WTC11 (cell line): ENCODE results near the gene GBF1. TPM values are rescaled to one million over a fixed set of nuclear protein-coding genes. Genes with fewer than 3 reads are reported as not detected.

ENCODE experiments used
- ATAC-seq: fragments of 200-7000 bp; cut with Tn5 transposase; 2 replicates; pipeline ENCODE4 v1.10.0; 2021; ENCODE audit warnings: mild to moderate bottlenecking, moderate library complexity
- CTCF ChIA-PET: fragments of 300-600 bp; sonication (Branson Sonifier 250); formaldehyde crosslinking; loops from one replicate; lab custom pipeline; 2021; ENCODE audit warnings: antibody characterized with exemption; lab: Charles Lee
- POLR2A ChIA-PET: fragments of 350-600 bp; sonication (Branson Sonifier 250); formaldehyde crosslinking; loops from one replicate; lab custom pipeline; 2021; ENCODE audit warnings: antibody characterized with exemption; lab: Charles Lee
- DNase-seq: peaks from one replicate; pipeline ENCODE4 v3.0.0; 2021; ENCODE audit warnings: low spot score
- H3K27ac Mint-ChIP-seq: 2 replicates; pipeline ENCODE4 v1.8.0; 2021; ENCODE audit warnings: mixed read lengths
- H3K27me3 Mint-ChIP-seq: 2 replicates; pipeline ENCODE4 v1.8.0; 2021; ENCODE audit warnings: low read depth, mild to moderate bottlenecking, moderate library complexity, mixed read lengths
- H3K36me3 Mint-ChIP-seq: 2 replicates; pipeline ENCODE4 v1.8.0; 2021; ENCODE audit warnings: mixed read lengths
- H3K4me1 Mint-ChIP-seq: 2 replicates; pipeline ENCODE4 v1.8.0; 2022; ENCODE audit warnings: mixed read lengths
- H3K4me3 Mint-ChIP-seq: 2 replicates; pipeline ENCODE4 v1.8.0; 2021; ENCODE audit warnings: mild to moderate bottlenecking, moderate library complexity, mixed read lengths
- H3K9me3 Mint-ChIP-seq: 2 replicates; pipeline ENCODE4 v1.8.0; 2021; ENCODE audit warnings: mixed read lengths
- AR ChIP-seq: fragments of 250-450 bp; sonication (Bioruptor Pico); IDR thresholded peaks from 2 replicates; pipeline ENCODE4 v1.9.0; 2021; ENCODE audit warnings: mild to moderate bottlenecking
- CTCF ChIP-seq: fragments of 200-600 bp; IDR thresholded peaks from 2 replicates; pipeline ENCODE4 v1.8.0; 2022; ENCODE audit warnings: antibody characterized with exemption
- ELF4 ChIP-seq: sonication (generic); formaldehyde crosslinking; IDR thresholded peaks from 2 replicates; pipeline ENCODE4 v1.8.1; 2022; ENCODE audit warnings: low read depth, mild to moderate bottlenecking, moderate library complexity, missing genetic modification reagents
- ERG ChIP-seq: fragments of 250-450 bp; sonication (Bioruptor Pico); IDR thresholded peaks from 2 replicates; pipeline ENCODE4 v1.8.0; 2021; ENCODE audit warnings: mild to moderate bottlenecking
- ETV6 ChIP-seq: sonication (generic); formaldehyde crosslinking; IDR thresholded peaks from 2 replicates; pipeline ENCODE4 v1.8.1; 2022; ENCODE audit warnings: mild to moderate bottlenecking, missing genetic modification reagents
- FOXP1 ChIP-seq: sonication (generic); formaldehyde crosslinking; IDR thresholded peaks from 2 replicates; pipeline ENCODE4 v1.8.0; 2022; ENCODE audit warnings: missing genetic modification reagents, mild to moderate bottlenecking, moderate library complexity, borderline replicate concordance
- GTF2I ChIP-seq: fragments of 250-450 bp; sonication (Bioruptor Pico); conservative IDR thresholded peaks from 2 replicates; pipeline ENCODE4 v1.4.0; 2021; ENCODE audit warnings: mild to moderate bottlenecking
- HMGA2 ChIP-seq: fragments of 250-450 bp; sonication (Bioruptor Pico); IDR thresholded peaks from 2 replicates; pipeline ENCODE4 v1.4.0; 2021; ENCODE audit warnings: mild to moderate bottlenecking, moderate library complexity
- HMGXB4 ChIP-seq: sonication (generic); formaldehyde crosslinking; IDR thresholded peaks from 2 replicates; pipeline ENCODE4 v1.8.1; 2023; ENCODE audit warnings: mild to moderate bottlenecking, moderate library complexity, missing genetic modification reagents
- PRRX2 ChIP-seq: fragments of 250-450 bp; sonication (Bioruptor Pico); IDR thresholded peaks from 2 replicates; pipeline ENCODE4 v1.8.0; 2021; ENCODE audit warnings: mild to moderate bottlenecking
- SP1 ChIP-seq: sonication (generic); formaldehyde crosslinking; conservative IDR thresholded peaks from 2 replicates; pipeline ENCODE4 v1.8.1; 2022; ENCODE audit warnings: missing genetic modification reagents
- ZNF425 ChIP-seq: fragments of 250-450 bp; sonication (Bioruptor Pico); conservative IDR thresholded peaks from 2 replicates; pipeline ENCODE4 v1.9.0; 2021; ENCODE audit warnings: mild to moderate bottlenecking
- total RNA-seq: library from RNA; stranded (reverse); gene quantifications from 3 replicates; pipeline ENCODE4 v1.2.3, GENCODE V29; 2021

Gene GBF1
- total RNA-seq, 1 experiment from 2014 or later, result 32.4 TPM

GRCh38 chr10:102231357-102232318 lies 13.7 kb upstream of the GBF1 start (continued):
- TF ChIP-seq CTCF, result peak; percentile 94
- no peak for TF ChIP-seq GTF2I (CRISPR knock-in tag)
- TF ChIP-seq HMGXB4 (CRISPR knock-in tag), result 0 out of 2 replicates have a peak, but pooled peaks have one; percentile 49
- no peak for TF ChIP-seq ZNF425
- TF ChIP-seq PRRX2 (CRISPR knock-in tag), result no peak
- TF ChIP-seq FOXP1, result peak; percentile 62; the same call in 1 of the 2 replicates
- TF ChIP-seq ETV6 (CRISPR knock-in tag), result no peak
- TF ChIP-seq, all 79 proteins: peak for 7

- ChIA-PET CTCF (interaction anchor here (1.8 to 18.9 kb wide), 3 partner anchors 115 to 165 kb away, joined by 4 to 906 read pairs (median 7); no protein-coding TSS in a partner anchor), POLR2A (no interaction called here)
- no peaks in the 10 kb centered on the region for H3K9me3 Mint-ChIP-seq
- DNase-seq, result no peak
- no peak for ATAC-seq
- H3K4me3 Mint-ChIP-seq, result no peak overlapping the region
- H3K4me1 Mint-ChIP-seq, result peaks cover 3% of the 10 kb centered on the region; the same call in 1 of the 2 replicates
- no peaks in the 10 kb centered on the region for H3K36me3 Mint-ChIP-seq
- TF ChIP-seq SP1, result no peak
- TF ChIP-seq ERG (CRISPR knock-in tag), result no peak
- TF ChIP-seq HMGA2 (CRISPR knock-in tag), result no peak
- TF ChIP-seq CTCF, result no peak
- no peak for TF ChIP-seq AR (CRISPR knock-in tag)
- no peak for TF ChIP-seq ELF4 (CRISPR knock-in tag)
- peaks cover 98% of the 10 kb centered on the region for H3K27me3 Mint-ChIP-seq
- H3K27ac Mint-ChIP-seq, result no peak overlapping the region
These were observed 11.3 kb upstream of the GBF1 start for GRCh38 chr10:102233997-102234396.
